ENCODE measurements around the gene ARFGAP1. TPM values are rescaled to one million over a fixed set of nuclear protein-coding genes. Genes with fewer than 3 reads are reported as not detected.

Gene ARFGAP1
- polyA plus RNA-seq, 1 experiment = 76.5 TPM

- TF ChIP-seq CTCF (IDR thresholded peaks at IDR 0.05; ENCODE audit: insufficient read depth, low read depth, low read length) = no peak
- no peak for DNase-seq (ENCODE audit: low read depth)
- Histone ChIP-seq H3K27me3 (ENCODE audit: control insufficient read depth, insufficient read depth, low read length) (no peaks in the 10 kb centered on the region; the same call in 1 of the 2 replicates), H3K4me3 (ENCODE audit: low read depth, low read length) (no peak overlapping the region), H3K36me3 (ENCODE audit: control insufficient read depth, insufficient read depth, low read length) (peaks cover 32% of the 10 kb centered on the region)
- ChIA-PET POLR2A (no interaction called here), CTCF (interaction anchor here (0.8 to 4.5 kb wide), 4 partner anchors 13 to 66 kb away, joined by 3 to 36 read pairs (median 6); partner anchors contain the start of gene ARFGAP1)
Observed at GRCh38 chr20:63289311-63290135, 16.9 kb downstream of the ARFGAP1 start.

GRCh38 chr20:63290136-63290676, 17.6 kb downstream of the ARFGAP1 start:
- ChIA-PET POLR2A (no interaction called here), CTCF (interaction anchor here (0.8 to 4.5 kb wide), 7 partner anchors 8 to 66 kb away, joined by 4 to 36 read pairs (median 7); partner anchors contain the start of gene ARFGAP1)
- Histone ChIP-seq H3K27me3 (ENCODE audit: control insufficient read depth, insufficient read depth, low read length) (peaks cover 3% of the 10 kb centered on the region; the same call in 1 of the 2 replicates), H3K4me3 (ENCODE audit: low read depth, low read length) (no peak overlapping the region), H3K36me3 (ENCODE audit: control insufficient read depth, insufficient read depth, low read length) (peaks cover 26% of the 10 kb centered on the region)
- no peak for DNase-seq (ENCODE audit: low read depth)
- no peak for TF ChIP-seq CTCF (IDR thresholded peaks at IDR 0.05; ENCODE audit: insufficient read depth, low read depth, low read length)

GRCh38 chr20:63290677-63291472, 18.3 kb downstream of the ARFGAP1 start:
- ChIA-PET POLR2A (no interaction called here), CTCF (interaction anchor here (0.8 to 4.5 kb wide), 8 partner anchors 8 to 67 kb away, joined by 3 to 36 read pairs (median 7); partner anchors contain the start of gene ARFGAP1)
- no peak overlapping the region for H3K4me3 ChIP-seq (ENCODE audit: low read depth, low read length)
- H3K36me3 ChIP-seq (ENCODE audit: control insufficient read depth, insufficient read depth, low read length) = peaks cover 19% of the 10 kb centered on the region
- H3K27me3 ChIP-seq (ENCODE audit: control insufficient read depth, insufficient read depth, low read length) = peaks cover 9% of the 10 kb centered on the region
- TF ChIP-seq CTCF (IDR thresholded peaks at IDR 0.05; ENCODE audit: insufficient read depth, low read depth, low read length) = peak; percentile 84
- no peak for DNase-seq (ENCODE audit: low read depth)

GRCh38 chr20:63291811-63292210, 19.2 kb downstream of the ARFGAP1 start:
- H3K4me3 ChIP-seq (ENCODE audit: low read depth, low read length) = no peak overlapping the region
- no peak for TF ChIP-seq CTCF (IDR thresholded peaks at IDR 0.05; ENCODE audit: insufficient read depth, low read depth, low read length)
- DNase-seq (ENCODE audit: low read depth) = no peak
- H3K27me3 ChIP-seq (ENCODE audit: control insufficient read depth, insufficient read depth, low read length) = peaks cover 14% of the 10 kb centered on the region
- POLR2A ChIA-PET = no interaction called here
- peaks cover 12% of the 10 kb centered on the region for H3K36me3 ChIP-seq (ENCODE audit: control insufficient read depth, insufficient read depth, low read length)
- CTCF ChIA-PET = interaction anchor here (0.9 to 4.5 kb wide), 5 partner anchors 17 to 68 kb away, joined by 3 to 36 read pairs (median 7); partner anchors contain the start of gene ARFGAP1

Data from BJ (cell line).